ENCODE results near the gene COA5. TPM values are rescaled to one million over a fixed set of nuclear protein-coding genes. Genes with fewer than 3 reads are reported as not detected.

COA5 gene
- total RNA-seq, 1 donor from 2014 or later: 23.7 TPM

GRCh38 chr2:98571121-98571701, 37.1 kb downstream of the COA5 start:
- no peak for DNase-seq

- DNase-seq: no peak
Measured at GRCh38 chr2:98570356-98570755, 38.0 kb downstream of the COA5 start.

GRCh38 chr2:98569915-98570314, 38.4 kb downstream of the COA5 start:
- DNase-seq: no peak

GRCh38 chr2:98569197-98569793, 39.0 kb downstream of the COA5 start:
- peak; percentile 68 for DNase-seq

- no peak for DNase-seq
Measured at GRCh38 chr2:98568161-98568956, 40.0 kb downstream of the COA5 start.

- no peak for DNase-seq
Measured at GRCh38 chr2:98565941-98566340, 42.4 kb downstream of the COA5 start.

- DNase-seq: no peak
Measured at GRCh38 chr2:98565286-98565860, 42.9 kb downstream of the COA5 start.

GRCh38 chr2:98564541-98565132, 43.7 kb downstream of the COA5 start:
- DNase-seq: no peak

- no peak for DNase-seq
Measured at GRCh38 chr2:98563394-98563793, 44.9 kb downstream of the COA5 start.

GRCh38 chr2:98561902-98562695, 46.2 kb downstream of the COA5 start:
- DNase-seq: no peak

- DNase-seq: no peak
Measured at GRCh38 chr2:98561018-98561417, 47.3 kb downstream of the COA5 start.

GRCh38 chr2:98560256-98560771, 48.0 kb downstream of the COA5 start:
- DNase-seq: peak; percentile 13

GRCh38 chr2:98559581-98559980, 48.7 kb downstream of the COA5 start:
- no peak for DNase-seq

GRCh38 chr2:98558852-98559530, 49.3 kb downstream of the COA5 start:
- DNase-seq: no peak

- DNase-seq: no peak
Measured at GRCh38 chr2:98556344-98557033, 51.8 kb downstream of the COA5 start.

- DNase-seq: no peak
Measured at GRCh38 chr2:98555696-98556095, 52.6 kb downstream of the COA5 start.

- no peak for DNase-seq
Measured at GRCh38 chr2:98554116-98554861, 54.0 kb downstream of the COA5 start.

- no peak for DNase-seq
Measured at GRCh38 chr2:98552499-98553179, 55.7 kb downstream of the COA5 start.

- no peak for DNase-seq
Measured at GRCh38 chr2:98551316-98551715, 57.0 kb downstream of the COA5 start.

- DNase-seq: no peak
Measured at GRCh38 chr2:98550165-98550564, 58.1 kb downstream of the COA5 start.
